ENCODE data around the gene SOX4.

The SOX4 gene

GRCh38 chr6:21615504-21615903 is 22.0 kb downstream of the SOX4 start:
- no peak for DNase-seq

GRCh38 chr6:21616005-21616404 is 22.5 kb downstream of the SOX4 start:
- DNase-seq = no peak

- no peak for DNase-seq
These were observed 32.1 kb downstream of the SOX4 start for GRCh38 chr6:21625642-21626041.

- no peak for DNase-seq
These were observed 33.2 kb downstream of the SOX4 start for GRCh38 chr6:21626756-21627155.

- no peak for DNase-seq
These were observed 34.6 kb downstream of the SOX4 start for GRCh38 chr6:21628160-21628559.

GRCh38 chr6:21633511-21634109 is 40.1 kb downstream of the SOX4 start:
- no peak for DNase-seq

GRCh38 chr6:21634582-21634981 is 41.0 kb downstream of the SOX4 start:
- no peak for DNase-seq

- DNase-seq = no peak
These were observed 43.3 kb downstream of the SOX4 start for GRCh38 chr6:21636876-21637275.

GRCh38 chr6:21639316-21639715 is 45.8 kb downstream of the SOX4 start:
- DNase-seq = no peak

Data from NCI-H146 (cell line).